Right lobe of liver (tissue), 4 donors: ENCODE measurements around the gene PEAR1.

ENCODE experiments used
- CTCF ChIP-seq, 4 donors: fragments of 200-600 bp in 3 of 4; fragments of 450-650 bp in 1 of 4; IDR thresholded peaks; one replicate each; pipeline versions ENCODE4 v1.5.1 to v1.8.0; 2016 to 2022; ENCODE audit warnings: antibody characterized with exemption in 4 of 4, mild to moderate bottlenecking in 2 of 4
- POLR2A ChIP-seq: fragments of 450-650 bp; IDR thresholded peaks from one replicate; pipeline ENCODE4 v1.6.1; 2017; ENCODE audit warnings: antibody characterized with exemption, mild to moderate bottlenecking
- donor health status: DM: no; HTN: no; CAD: no.
- donor health status: DM: no; HTN: no; CAD: no.
- donor health status: DM: no; HTN: yes; CAD: no.

- TF ChIP-seq CTCF (IDR thresholded peaks at IDR 0.05) (no peak), POLR2A (no peak)
Measured at GRCh38 chr1:156905176-156905575, 11.7 kb downstream of the PEAR1 start.
